ENCODE results near the gene CCDC57.

- TF ChIP-seq POLR2A (IDR thresholded peaks at IDR 0.05), result no peak
- no peak for TF ChIP-seq CTCF (IDR thresholded peaks at IDR 0.05)
Measured at GRCh38 chr17:82215972-82216300, 3.3 kb upstream of the CCDC57 start.

All from thyroid gland (tissue), 4 donors.